B cell (primary cell): Measurements from ENCODE around the gene CLCN5. TPM values are rescaled to one million over a fixed set of nuclear protein-coding genes. Genes with fewer than 3 reads are reported as not detected.
A peak's percentile ranks its signal among the peaks of the same experiment; 100 is the strongest.

Source experiments
- ATAC-seq: fragments of 200-7000 bp; cut with Tn5 transposase; one replicate; pipeline ENCODE4 v1.10.0; 2021; ENCODE audit warnings: low read depth, mild to moderate bottlenecking, moderate number of reproducible peaks, moderate library complexity
- CTCF ChIA-PET: fragments of 350-600 bp; sonication (Branson Sonifier 250); formaldehyde crosslinking; loops from one replicate; lab custom pipeline; 2021; ENCODE audit warnings: antibody characterized with exemption, inconsistent platforms; lab: Charles Lee
- POLR2A ChIA-PET: fragments of 350-600 bp; sonication (Branson Sonifier 250); formaldehyde crosslinking; loops from one replicate; lab custom pipeline; 2021; ENCODE audit warnings: antibody characterized with exemption; lab: Charles Lee
- DNase-seq: peaks from one replicate; pipeline ENCODE4 v3.0.0; 2013
- H2AFZ ChIP-seq: 2 replicates; pipeline ENCODE4 v1.6.1; 2012; ENCODE audit warnings: mild to moderate bottlenecking, low read depth, low read length; ENCODE audit not compliant: insufficient read depth, poor library complexity, severe bottlenecking
- H3K27ac ChIP-seq, 2 donors: 1 replicate in 1 of 2; 2 replicates in 1 of 2; pipeline ENCODE4 v1.5.1; 2012 to 2013; ENCODE audit warnings: low read length in 2 of 2, mild to moderate bottlenecking in 2 of 2, moderate library complexity in 1 of 2
- H3K27me3 ChIP-seq, 4 experiments: fragments of 200-600 bp in 1 of 4; sonication (generic) in 1 of 4; replicated peaks in 1 of 4; 1 replicate in 2 of 4; 2 replicates in 2 of 4; pipeline versions ENCODE4 v1.6.1 to v1.7.0; 2013 to 2016; ENCODE audit warnings: low read length in 3 of 4, mild to moderate bottlenecking in 2 of 4, mixed read lengths in 1 of 4, moderate library complexity in 1 of 4; ENCODE audit not compliant: insufficient read depth in 4 of 4, control insufficient read depth in 3 of 4; ENCODE audit errors: control extremely low read depth in 1 of 4
- H3K36me3 ChIP-seq, 2 experiments: replicated peaks in 1 of 2; 1 replicate in 1 of 2; 2 replicates in 1 of 2; pipeline versions ENCODE4 v1.6.1 to v1.7.1; 2013; ENCODE audit warnings: low read length in 1 of 2; ENCODE audit not compliant: insufficient read depth in 2 of 2, control insufficient read depth in 1 of 2; ENCODE audit errors: control extremely low read depth in 1 of 2, extremely low read depth in 1 of 2
- H3K4me1 ChIP-seq, 2 donors: fragments of 200-600 bp in 1 of 2; sonication (generic) in 1 of 2; 1 replicate in 1 of 2; 2 replicates in 1 of 2; pipeline versions ENCODE4 v1.5.1 to v1.6.1; 2013 to 2017; ENCODE audit warnings: low read length in 2 of 2; ENCODE audit not compliant: control insufficient read depth in 2 of 2, insufficient read depth in 2 of 2
- H3K4me2 ChIP-seq: replicated peaks from 2 replicates; pipeline ENCODE3; 2012; ENCODE audit warnings: mild to moderate bottlenecking, low read depth, low read length; ENCODE audit not compliant: poor library complexity, severe bottlenecking
- H3K4me3 ChIP-seq, 5 experiments: fragments of 200-600 bp in 1 of 5; sonication (generic) in 1 of 5; 1 replicate in 3 of 5; 2 replicates in 2 of 5; pipeline versions ENCODE4 v1.5.1 to v1.7.0; 2011 to 2016; ENCODE audit warnings: low read length in 4 of 5, mild to moderate bottlenecking in 4 of 5, low read depth in 2 of 5, control low read depth in 1 of 5, moderate library complexity in 1 of 5; ENCODE audit not compliant: insufficient read depth in 1 of 5; ENCODE audit errors: control extremely low read depth in 1 of 5, extremely low read depth in 1 of 5
- H3K79me2 ChIP-seq: fragments of 200-600 bp; sonication (generic); one replicate; pipeline ENCODE4 v1.6.0; 2016; ENCODE audit warnings: low read length; ENCODE audit not compliant: control insufficient read depth, insufficient read depth
- H3K9ac ChIP-seq: fragments of 200-600 bp; sonication (generic); 2 replicates; pipeline ENCODE4 v1.6.1; 2017; ENCODE audit warnings: mild to moderate bottlenecking, low read length, moderate library complexity
- H3K9me3 ChIP-seq, 3 donors: one replicate each; pipeline versions ENCODE4 v1.6.1 to v1.7.1; 2013; ENCODE audit warnings: low read length in 2 of 3; ENCODE audit not compliant: control insufficient read depth in 2 of 3, insufficient read depth in 1 of 3; ENCODE audit errors: control extremely low read depth in 1 of 3
- H4K20me1 ChIP-seq: 2 replicates; pipeline ENCODE4 v1.6.0; 2012; ENCODE audit warnings: mild to moderate bottlenecking, low read length; ENCODE audit not compliant: insufficient read depth, control insufficient read depth, poor library complexity, severe bottlenecking
- H3K27ac Mint-ChIP-seq: one replicate; pipeline ENCODE4 v1.8.0; 2021; ENCODE audit warnings: mixed read lengths
- H3K27me3 Mint-ChIP-seq: one replicate; pipeline ENCODE4 v1.8.0; 2021; ENCODE audit warnings: mixed read lengths
- H3K4me1 Mint-ChIP-seq: one replicate; pipeline ENCODE4 v1.8.0; 2021; ENCODE audit warnings: mixed read lengths
- H3K4me3 Mint-ChIP-seq: one replicate; pipeline ENCODE4 v1.8.0; 2021; ENCODE audit warnings: mixed read lengths
- H3K9me3 Mint-ChIP-seq: one replicate; pipeline ENCODE4 v1.8.0; 2022; ENCODE audit warnings: mixed read lengths; ENCODE audit not compliant: insufficient read depth
- EZH2 ChIP-seq: IDR thresholded peaks from 2 replicates; pipeline ENCODE4 v1.6.1; 2012; ENCODE audit warnings: borderline replicate concordance, low read depth, mild to moderate bottlenecking, moderate library complexity, low read length; ENCODE audit not compliant: insufficient read depth, poor library complexity, severe bottlenecking
- WGBS: methylation state at CpG from one replicate; pipeline ENCODE4 v1.1.5; 2013; ENCODE audit warnings: missing lambda C conversion rate; ENCODE audit not compliant: insufficient coverage; 5-methylcytosine and 5-hydroxymethylcytosine counted together
- intact Hi-C: fragments of 100-400 bp; cut with micrococcal nuclease; formaldehyde crosslinking; loops from one replicate; pipeline ENCODE4 v1.10.0; 2022
- polyA plus RNA-seq: library from polyadenylated mRNA; depleted of rRNA; stranded (reverse); fragments of >200 nt; gene quantifications from 2 replicates; pipeline ENCODE4 v1.2.3, GENCODE V29; 2012
- total RNA-seq, 2 donors: library from RNA; stranded (reverse); fragments of 120-200 nt in 1 of 2; gene quantifications; 1 replicate in 1 of 2; 2 replicates in 1 of 2; pipeline versions ENCODE4 v1.2.3 to v1.2.4, GENCODE V29; 2013 to 2022
- TF ChIP-seq, protein P1 (sequence below): fragments of 200-600 bp; IDR thresholded peaks from one replicate; pipeline ENCODE4 v1.8.0; 2022; ENCODE audit warnings: antibody characterized with exemption, mild to moderate bottlenecking

The CLCN5 gene
- total and polyA plus RNA-seq, 2 donors (not counting 1 experiment from before 2014, with no cell fraction given) = 0.55 to 3.6 TPM

DNA sequence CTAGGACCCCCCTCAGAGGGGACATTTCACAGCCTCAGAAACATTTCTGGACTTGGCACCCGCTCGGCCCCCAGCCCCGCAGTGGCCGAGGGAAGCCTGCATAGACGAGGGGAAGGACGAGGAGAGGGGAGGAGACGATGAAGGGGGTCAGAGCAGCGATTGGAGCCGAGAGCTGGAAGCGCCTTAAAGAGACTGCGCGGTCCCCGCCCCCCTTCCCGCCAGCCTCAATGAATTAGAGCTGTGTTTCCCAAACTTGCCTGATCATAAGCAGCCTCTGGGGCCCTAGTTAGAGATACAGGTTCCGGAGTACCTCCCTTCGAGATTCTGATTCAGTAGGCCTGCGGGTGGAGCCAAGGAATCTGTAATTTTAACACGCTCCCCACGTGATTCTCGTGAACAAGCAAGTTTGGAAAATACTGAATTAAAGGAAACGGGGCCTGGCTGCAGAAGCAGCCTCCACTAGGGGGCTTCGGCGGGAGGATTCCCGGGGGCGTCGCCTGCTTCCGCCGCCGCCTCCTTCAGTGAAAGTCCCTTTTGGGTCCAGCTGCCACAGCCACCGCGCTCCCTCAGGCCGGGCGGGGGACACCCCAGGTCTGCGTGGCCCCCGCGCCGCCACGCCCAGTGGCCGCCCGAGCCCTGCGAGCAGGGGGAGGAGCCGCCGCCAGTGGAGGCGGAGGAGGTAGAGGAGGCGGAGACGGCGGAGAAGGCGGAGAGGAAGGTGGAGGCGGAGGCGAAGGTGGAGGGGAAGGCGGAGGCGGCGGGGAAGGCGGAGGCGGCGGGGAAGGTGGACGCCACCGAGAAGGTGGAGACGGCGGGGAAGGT lies 43.4 kb upstream of the CLCN5 start, which contains the start of gene USP27X:
TSS of gene USP27X (plus strand) at position 651 of the 822 bp plus-strand sequence. CDS start 824 bp downstream, outside the sequence.
- no peaks in the 10 kb centered on the region for H3K27me3 ChIP-seq
- Mint-ChIP-seq H3K27me3 (no peaks in the 10 kb centered on the region), H3K27ac (peak within 1 kb of the TSS; percentile 83), H3K4me1 (peaks cover 25% of the 10 kb centered on the region), H3K4me3 (peak within 1 kb of the TSS; percentile 86), H3K9me3 (no peaks in the 10 kb centered on the region)
- 2% methylated on average over 33 of the region's 60 CpGs for WGBS
- peak; percentile 90 for DNase-seq
- TF ChIP-seq, protein P1, sequence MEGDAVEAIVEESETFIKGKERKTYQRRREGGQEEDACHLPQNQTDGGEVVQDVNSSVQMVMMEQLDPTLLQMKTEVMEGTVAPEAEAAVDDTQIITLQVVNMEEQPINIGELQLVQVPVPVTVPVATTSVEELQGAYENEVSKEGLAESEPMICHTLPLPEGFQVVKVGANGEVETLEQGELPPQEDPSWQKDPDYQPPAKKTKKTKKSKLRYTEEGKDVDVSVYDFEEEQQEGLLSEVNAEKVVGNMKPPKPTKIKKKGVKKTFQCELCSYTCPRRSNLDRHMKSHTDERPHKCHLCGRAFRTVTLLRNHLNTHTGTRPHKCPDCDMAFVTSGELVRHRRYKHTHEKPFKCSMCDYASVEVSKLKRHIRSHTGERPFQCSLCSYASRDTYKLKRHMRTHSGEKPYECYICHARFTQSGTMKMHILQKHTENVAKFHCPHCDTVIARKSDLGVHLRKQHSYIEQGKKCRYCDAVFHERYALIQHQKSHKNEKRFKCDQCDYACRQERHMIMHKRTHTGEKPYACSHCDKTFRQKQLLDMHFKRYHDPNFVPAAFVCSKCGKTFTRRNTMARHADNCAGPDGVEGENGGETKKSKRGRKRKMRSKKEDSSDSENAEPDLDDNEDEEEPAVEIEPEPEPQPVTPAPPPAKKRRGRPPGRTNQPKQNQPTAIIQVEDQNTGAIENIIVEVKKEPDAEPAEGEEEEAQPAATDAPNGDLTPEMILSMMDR = peak; percentile 65
- TF ChIP-seq EZH2 = no peak
- H3K4me2 ChIP-seq = peak within 1 kb of the TSS; percentile 79
- ATAC-seq = peak; percentile 93
- H4K20me1 ChIP-seq = no peaks in the 10 kb centered on the region
- H3K36me3 ChIP-seq = no peaks in the 10 kb centered on the region
- intact Hi-C loops = loop anchor here (1.0 to 5.0 kb wide), 3 partner anchors 43 to 325 kb away; partner anchors contain the start of genes CCNB3 and CLCN5
- peak within 1 kb of the TSS; percentile 49 to 65 for H3K27ac ChIP-seq
- no peaks in the 10 kb centered on the region for H3K9me3 ChIP-seq
- H2AFZ ChIP-seq = peak within 1 kb of the TSS; percentile 75
- ChIA-PET CTCF (interaction anchor here (0.6 to 2.5 kb wide), 5 partner anchors 37 to 796 kb away, joined by 3 to 6 read pairs (median 5); partner anchors contain the start of gene CLCN5), POLR2A (no interaction called here)
- peak within 1 kb of the TSS; percentile 8 to 64 (median 54) for H3K4me3 ChIP-seq
- H3K79me2 ChIP-seq = no peaks in the 10 kb centered on the region
- H3K4me1 ChIP-seq = peaks cover 10 to 26% of the 10 kb centered on the region in 2 donors
- peak within 1 kb of the TSS; percentile 65 for H3K9ac ChIP-seq
